Measurements from ENCODE around the gene ILK.

DNA sequence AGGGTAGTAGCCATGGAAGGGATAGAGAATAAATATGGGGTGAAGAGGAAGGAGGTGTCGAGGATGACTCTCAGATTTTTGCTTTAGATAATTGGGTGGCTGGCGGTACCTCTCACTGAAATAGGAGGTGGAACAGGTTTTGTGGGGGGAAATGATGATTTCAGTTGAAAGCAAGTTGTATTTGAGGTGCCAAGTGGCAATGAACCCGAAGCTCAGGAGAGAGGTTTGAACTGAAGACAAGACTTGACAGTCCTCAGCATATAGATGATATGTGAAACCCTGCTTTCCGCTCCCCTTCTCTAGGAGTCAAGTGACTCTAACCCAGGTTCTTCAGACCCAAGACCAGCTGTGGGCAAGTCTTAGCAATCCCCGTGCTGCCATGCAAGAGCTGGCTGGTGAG is 33.9 kb upstream of the ILK start:
- TF ChIP-seq, protein P1, sequence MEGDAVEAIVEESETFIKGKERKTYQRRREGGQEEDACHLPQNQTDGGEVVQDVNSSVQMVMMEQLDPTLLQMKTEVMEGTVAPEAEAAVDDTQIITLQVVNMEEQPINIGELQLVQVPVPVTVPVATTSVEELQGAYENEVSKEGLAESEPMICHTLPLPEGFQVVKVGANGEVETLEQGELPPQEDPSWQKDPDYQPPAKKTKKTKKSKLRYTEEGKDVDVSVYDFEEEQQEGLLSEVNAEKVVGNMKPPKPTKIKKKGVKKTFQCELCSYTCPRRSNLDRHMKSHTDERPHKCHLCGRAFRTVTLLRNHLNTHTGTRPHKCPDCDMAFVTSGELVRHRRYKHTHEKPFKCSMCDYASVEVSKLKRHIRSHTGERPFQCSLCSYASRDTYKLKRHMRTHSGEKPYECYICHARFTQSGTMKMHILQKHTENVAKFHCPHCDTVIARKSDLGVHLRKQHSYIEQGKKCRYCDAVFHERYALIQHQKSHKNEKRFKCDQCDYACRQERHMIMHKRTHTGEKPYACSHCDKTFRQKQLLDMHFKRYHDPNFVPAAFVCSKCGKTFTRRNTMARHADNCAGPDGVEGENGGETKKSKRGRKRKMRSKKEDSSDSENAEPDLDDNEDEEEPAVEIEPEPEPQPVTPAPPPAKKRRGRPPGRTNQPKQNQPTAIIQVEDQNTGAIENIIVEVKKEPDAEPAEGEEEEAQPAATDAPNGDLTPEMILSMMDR (conservative IDR thresholded peaks at IDR 0.05 in 1 of 2, IDR thresholded peaks at IDR 0.05 in 1 of 2; ENCODE audit: low read depth in 1 of 2, low read length in 2 of 2) = no peak
- no peak for TF ChIP-seq EZH2 (IDR thresholded peaks at IDR 0.05; ENCODE audit: low read length, missing control alignments)
